HG03378 (cell line): ENCODE results near the gene CTF1.
"Not testable (repeated sequence)": the region's sequence is repeated elsewhere in the genome, so short reads cannot be mapped to it uniquely, and the experiment has no call there.

ENCODE experiments used
- ATAC-seq: cut with Tn5 transposase; IDR thresholded peaks from one replicate; pipeline ENCODE4 v1.9.1; 2021; ENCODE audit warnings: mild to moderate bottlenecking, moderate library complexity; ENCODE audit not compliant: unreplicated experiment

The CTF1 gene, protein sequence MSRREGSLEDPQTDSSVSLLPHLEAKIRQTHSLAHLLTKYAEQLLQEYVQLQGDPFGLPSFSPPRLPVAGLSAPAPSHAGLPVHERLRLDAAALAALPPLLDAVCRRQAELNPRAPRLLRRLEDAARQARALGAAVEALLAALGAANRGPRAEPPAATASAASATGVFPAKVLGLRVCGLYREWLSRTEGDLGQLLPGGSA

GRCh38 chr16:30896261-30896888 lies at the start of gene CTF1:
Gene CTF1 (plus strand): TSS chr16:30896614. CDS start chr16:30896644, 30 bp downstream.
- no peak for ATAC-seq

DNA sequence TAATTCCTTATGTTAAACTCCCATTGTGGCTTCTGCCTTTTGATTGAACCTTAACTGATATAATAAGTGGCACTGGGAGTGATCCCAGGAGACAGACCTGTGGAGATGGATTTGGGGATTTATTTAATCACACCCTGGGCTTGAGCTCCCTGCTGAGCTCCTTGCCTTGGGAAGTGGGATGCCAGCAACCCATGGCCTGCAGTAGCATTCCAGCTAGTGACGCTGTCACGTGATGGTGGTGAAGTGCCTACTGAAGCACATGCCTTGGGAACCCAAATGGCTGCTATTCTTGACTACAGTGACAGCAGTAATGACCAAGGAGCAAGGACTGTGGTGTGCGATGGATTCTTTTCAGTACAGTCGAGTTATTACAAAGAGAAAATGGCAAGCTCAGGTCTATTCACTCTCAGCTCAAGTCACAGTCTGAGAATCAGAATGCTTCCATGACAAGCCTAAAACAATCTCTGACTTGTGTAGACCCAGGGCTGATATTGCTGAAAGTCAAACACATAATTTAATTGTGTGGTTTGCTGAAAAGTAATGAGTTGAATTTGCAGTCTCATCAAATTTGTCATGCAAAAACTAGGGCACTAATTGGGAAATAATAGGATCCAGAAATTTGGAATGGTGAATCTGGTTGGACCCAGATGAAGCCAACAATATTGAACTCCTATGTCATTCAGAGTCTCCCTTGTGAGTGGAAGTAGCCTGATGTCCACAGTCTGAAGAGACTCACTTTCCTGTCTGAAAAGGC lies 49.6 kb upstream of the CTF1 start:
- no peak for ATAC-seq

DNA sequence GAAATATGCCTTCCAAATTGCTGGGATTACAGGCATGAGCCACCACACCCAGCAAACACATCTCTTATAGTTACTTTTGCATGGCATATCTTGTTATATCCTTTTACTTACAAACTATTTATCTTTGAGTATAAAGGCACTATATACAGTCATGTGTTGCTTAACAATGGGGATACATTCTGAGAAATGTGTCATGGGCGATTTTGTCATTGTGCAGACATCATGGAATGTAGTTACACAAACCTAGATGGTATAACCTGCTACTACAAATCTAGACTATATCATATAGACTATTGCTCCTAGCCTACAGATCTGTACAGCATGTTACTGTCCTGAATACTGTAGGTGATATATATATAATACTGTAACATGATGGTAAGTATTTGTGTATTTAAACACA lies 46.2 kb upstream of the CTF1 start:
- no peak for ATAC-seq

- no peak for ATAC-seq
Observed at GRCh38 chr16:30853758-30854157, 42.7 kb upstream of the CTF1 start.

DNA sequence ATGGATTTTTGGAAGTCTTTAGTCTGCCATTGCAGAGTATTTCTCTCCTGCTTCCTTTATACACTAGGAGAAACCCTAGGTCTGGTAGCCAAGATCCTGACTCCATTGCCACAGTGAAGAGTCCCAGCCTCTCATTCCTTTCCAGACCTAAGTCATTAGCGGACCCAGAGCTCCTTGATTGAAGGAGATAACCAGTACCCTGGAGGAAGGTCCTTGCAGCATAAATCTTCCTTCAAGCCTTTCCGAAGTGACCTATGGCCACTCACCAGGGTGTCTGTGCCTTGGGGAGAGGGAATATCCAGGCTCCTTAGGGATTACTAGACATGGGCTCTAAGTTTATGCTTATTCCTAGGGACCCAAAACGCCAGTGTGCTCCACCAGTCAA lies 38.3 kb upstream of the CTF1 start:
- ATAC-seq = no peak

- ATAC-seq = no peak
Observed at GRCh38 chr16:30858829-30859423, 37.5 kb upstream of the CTF1 start.

DNA sequence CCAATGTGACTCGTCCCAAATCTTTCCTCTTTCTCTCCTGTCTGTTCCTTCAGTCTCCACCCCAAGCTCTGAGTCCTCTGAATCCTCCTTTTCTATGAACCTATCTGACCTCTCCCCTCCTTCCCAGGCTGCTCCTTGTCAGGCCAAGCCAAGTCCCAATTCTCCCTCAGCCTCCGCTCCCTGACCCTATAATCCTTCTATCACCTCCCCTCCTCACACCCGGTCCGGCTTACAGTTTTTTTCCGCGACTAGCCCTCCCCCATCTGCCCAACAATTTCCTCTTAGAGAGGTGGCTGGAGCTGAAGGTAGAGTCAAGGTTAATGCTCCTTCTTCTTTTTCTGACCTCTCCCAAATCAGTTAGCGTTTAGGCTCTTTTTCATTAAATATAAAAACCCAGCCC lies 35.7 kb upstream of the CTF1 start:
- not testable (repeated sequence) for ATAC-seq

GRCh38 chr16:30863178-30863577 lies 33.2 kb upstream of the CTF1 start:
- not testable (repeated sequence) for ATAC-seq

DNA sequence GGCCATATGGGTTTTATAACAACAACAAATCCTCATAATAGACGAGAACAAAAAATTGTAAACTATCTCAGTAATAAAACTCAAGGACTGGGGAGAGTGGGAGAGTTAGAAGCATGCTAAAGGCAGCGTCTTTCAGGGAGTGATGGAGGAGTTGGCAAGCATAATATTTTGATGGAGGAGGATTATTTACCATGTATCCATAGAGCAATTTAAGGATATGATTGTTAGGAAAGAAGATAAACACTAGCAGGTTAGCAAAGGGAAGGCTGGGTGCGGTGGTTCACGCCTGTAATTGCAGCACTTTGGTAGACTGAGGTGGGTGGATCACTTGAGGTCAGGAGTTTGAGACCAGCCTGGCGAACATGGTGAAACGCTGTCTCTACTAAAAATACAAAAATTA lies 30.4 kb upstream of the CTF1 start:
- no peak for ATAC-seq

DNA sequence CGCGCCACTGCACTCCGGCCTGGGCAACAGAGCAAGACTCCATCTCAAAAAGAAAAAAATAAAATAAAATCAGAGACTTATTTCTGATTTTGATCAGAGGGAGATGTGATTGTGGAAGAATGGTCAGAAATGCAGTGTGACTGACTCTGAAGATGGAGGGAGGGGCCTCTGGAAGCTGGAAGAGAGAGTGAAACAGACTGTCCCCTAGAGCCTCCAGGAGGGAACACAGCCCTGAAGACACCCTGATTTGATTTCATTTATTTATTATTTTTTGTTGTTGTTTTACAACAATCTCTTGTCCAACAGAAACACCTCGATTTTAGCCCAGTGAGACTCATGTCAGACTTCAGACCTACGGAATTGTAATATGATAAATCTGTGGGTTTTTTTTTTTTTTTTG lies 28.7 kb upstream of the CTF1 start:
- no peak for ATAC-seq

DNA sequence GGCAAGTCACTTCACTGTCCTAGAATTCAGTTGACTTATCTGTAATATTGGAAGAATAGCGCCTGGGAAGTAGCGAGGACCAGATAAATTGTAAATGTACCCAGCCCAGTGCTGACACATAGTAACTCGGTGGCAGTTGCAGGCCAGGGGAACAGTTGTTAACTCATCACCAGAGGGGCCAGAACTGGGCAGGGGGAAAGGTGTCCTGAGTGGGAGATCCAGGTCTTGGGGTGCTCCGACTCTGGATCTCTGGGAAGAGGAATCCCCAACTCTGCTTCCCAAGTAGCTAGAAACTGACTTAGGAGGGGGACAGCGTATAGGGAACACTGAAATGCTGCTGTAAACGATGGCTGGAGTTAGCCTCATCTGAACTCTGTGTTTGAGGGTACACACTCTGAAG lies 25.5 kb upstream of the CTF1 start:
- no peak for ATAC-seq

GRCh38 chr16:30874244-30874820 lies 22.1 kb upstream of the CTF1 start:
- ATAC-seq = no peak

GRCh38 chr16:30874821-30875717 lies 21.3 kb upstream of the CTF1 start:
- ATAC-seq = peak; percentile 52

DNA sequence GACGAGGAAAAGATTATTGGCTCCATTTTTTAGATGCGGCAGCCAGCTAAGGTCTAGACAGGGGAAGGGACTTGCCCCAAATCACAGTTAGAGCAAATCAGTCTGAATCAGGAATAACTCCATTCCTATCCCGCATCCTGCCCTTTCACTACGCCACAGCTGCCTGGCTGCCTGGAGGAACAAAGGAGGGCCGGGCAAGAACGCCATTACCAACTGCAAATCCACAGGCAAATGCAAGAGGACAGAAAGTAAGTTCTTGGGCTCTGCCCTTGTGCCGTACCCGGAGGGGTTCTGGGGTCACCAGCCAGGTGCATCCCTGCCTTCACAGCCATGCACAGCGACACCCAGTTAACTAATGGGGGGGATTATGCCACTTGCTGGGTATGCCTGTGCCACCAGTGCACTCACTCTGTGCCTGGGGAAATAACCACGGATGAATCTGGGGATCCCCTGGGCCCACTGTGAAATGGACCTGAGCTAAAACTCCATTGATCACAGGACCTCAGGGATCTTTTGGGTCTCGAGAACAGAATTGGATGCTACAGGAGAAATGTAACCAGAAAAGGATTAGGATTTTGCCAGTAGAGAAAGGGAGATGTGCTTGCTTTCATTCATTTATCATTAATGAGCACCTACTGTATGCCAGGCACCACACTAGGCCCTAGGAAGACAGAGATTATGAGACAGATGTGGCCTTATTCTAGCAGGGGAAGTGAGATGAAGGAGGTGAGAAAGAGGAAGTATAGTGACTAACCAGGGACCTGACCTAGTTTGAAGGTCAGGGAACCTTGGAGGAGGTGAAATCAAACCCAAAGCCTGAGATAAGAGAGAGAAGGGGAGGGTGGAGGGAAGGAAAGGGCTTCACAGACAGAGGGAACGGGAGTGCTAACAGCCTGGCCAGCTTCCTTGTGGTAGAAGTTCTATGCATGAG lies 20.3 kb upstream of the CTF1 start:
- no peak for ATAC-seq

- no peak for ATAC-seq
Observed at GRCh38 chr16:30876867-30877266, 19.5 kb upstream of the CTF1 start.

GRCh38 chr16:30882429-30883310 lies 13.7 kb upstream of the CTF1 start:
- ATAC-seq = no peak

DNA sequence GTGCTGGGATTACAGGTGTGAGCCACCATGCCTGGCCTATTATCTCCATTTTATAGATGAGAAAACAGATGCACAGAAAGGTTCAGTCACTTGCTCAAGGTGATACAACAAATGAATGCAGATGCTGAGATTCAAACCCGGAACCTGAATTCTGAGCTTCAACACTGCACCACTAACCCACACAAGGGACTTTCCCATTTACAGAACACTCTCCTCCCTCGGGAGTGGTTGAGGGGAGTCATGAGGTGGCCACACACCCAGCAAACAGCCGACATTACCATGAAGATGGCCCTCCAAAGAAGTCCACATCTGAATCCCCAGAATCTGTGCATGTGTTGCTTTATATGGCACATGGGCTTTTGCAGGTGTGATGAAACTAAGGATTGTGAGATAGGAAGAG lies 11.7 kb upstream of the CTF1 start:
- ATAC-seq = peak; percentile 54

GRCh38 chr16:30885196-30885595 lies 11.2 kb upstream of the CTF1 start:
- ATAC-seq = no peak
